Measurements from ENCODE around the gene HECW1. TPM values are rescaled to one million over a fixed set of nuclear protein-coding genes. Genes with fewer than 3 reads are reported as not detected.

Gene HECW1
- total and polyA plus RNA-seq, 2 of the 8 experiments (the other 6 are each of a cell fraction or from before 2014, with no cell fraction given), result 2.9 to 12.7 TPM

GRCh38 chr7:43470110-43470509 lies 357.7 kb downstream of the HECW1 start:
- no peak overlapping the region for H3K27ac ChIP-seq (ENCODE audit: low read depth, low read length)
- no peak overlapping the region for H3K4me3 ChIP-seq (ENCODE audit: extremely low read depth in 1 of 4, insufficient read depth in 2 of 4, low read depth in 3 of 4, low read length in 4 of 4)
- H3K79me1 ChIP-seq (ENCODE audit: low read depth, low read length), result no peaks in the 10 kb centered on the region
- H3K27me3 ChIP-seq (replicated peaks in 1 of 4; ENCODE audit: control insufficient read depth in 3 of 4, extremely low read depth in 1 of 4, insufficient read depth in 3 of 4, low read length in 3 of 4), result no peaks in the 10 kb centered on the region
- H3K4ac ChIP-seq (replicated peaks; ENCODE audit: insufficient read length, low read depth, low read length), result no peak overlapping the region
- H3K4me1 ChIP-seq (replicated peaks in 1 of 4; ENCODE audit: control insufficient read depth in 3 of 4, insufficient read depth in 4 of 4, low read length in 3 of 4), result peaks cover 0 to 5% (median 2%) of the 10 kb centered on the region in 4 experiments; a peak in 4 of 7 replicates
- H4K91ac ChIP-seq (replicated peaks; ENCODE audit: insufficient read length, low read length), result no peak overlapping the region
- H2AFZ ChIP-seq (ENCODE audit: low read length), result no peak overlapping the region
- no peak overlapping the region for H2BK15ac ChIP-seq (ENCODE audit: low read length)
- no peak overlapping the region for H3K4me2 ChIP-seq (ENCODE audit: insufficient read depth in 1 of 2, low read depth in 2 of 2, low read length in 2 of 2)
- no peak overlapping the region for H2BK20ac ChIP-seq (ENCODE audit: low read length)
- no peak overlapping the region for H3K23ac ChIP-seq (ENCODE audit: insufficient read length)
- no peak overlapping the region for H2BK5ac ChIP-seq (ENCODE audit: low read depth, low read length)
- no peaks in the 10 kb centered on the region for H3K79me2 ChIP-seq (ENCODE audit: control insufficient read depth in 1 of 2, insufficient read depth in 2 of 2, low read length in 2 of 2)
- H3K23me2 ChIP-seq (ENCODE audit: low read depth, low read length), result no peaks in the 10 kb centered on the region
- no peak overlapping the region for H2BK12ac ChIP-seq (ENCODE audit: low read depth, low read length)
- no peaks in the 10 kb centered on the region for H4K20me1 ChIP-seq (replicated peaks in 1 of 2; ENCODE audit: control insufficient read depth in 1 of 2, insufficient read depth in 2 of 2, low read length in 2 of 2)
- no peak overlapping the region for H3K14ac ChIP-seq (ENCODE audit: insufficient read length)
- H3K18ac ChIP-seq (ENCODE audit: extremely low read depth, low read length), result no peak overlapping the region
- peak in 1 of 2 experiments; percentile 2 for DNase-seq (ENCODE audit: low read depth in 1 of 2, low spot score in 2 of 2)
- no peaks in the 10 kb centered on the region for H3K9me3 ChIP-seq (ENCODE audit: insufficient read depth in 2 of 2, low read depth in 1 of 2, low read length in 1 of 2)
- H2BK120ac ChIP-seq (replicated peaks; ENCODE audit: low read depth, low read length), result no peak overlapping the region
- no peaks in the 10 kb centered on the region for H3K36me3 ChIP-seq (ENCODE audit: control insufficient read depth in 2 of 4, insufficient read depth in 4 of 4, low read length in 3 of 4)
- TF ChIP-seq TCF12 (IDR thresholded peaks at IDR 0.05; ENCODE audit: low read depth, low read length) (no peak), RBBP5 (IDR thresholded peaks at IDR 0.05; ENCODE audit: borderline replicate concordance, low read depth, low read length) (no peak), KDM4A (IDR thresholded peaks at IDR 0.05; ENCODE audit: low read depth, low read length, severe bottlenecking) (no peak), CBX8 (IDR thresholded peaks at IDR 0.05; ENCODE audit: borderline replicate concordance, low read depth, low read length) (no peak), USF2 (IDR thresholded peaks at IDR 0.05; ENCODE audit: low read length) (no peak), SP1 (IDR thresholded peaks at IDR 0.05; ENCODE audit: low read depth, low read length) (no peak), TAF7 (optimal IDR thresholded peaks at IDR 0.05; ENCODE audit: borderline replicate concordance, low read depth, low read length) (no peak), NANOG (IDR thresholded peaks at IDR 0.05; ENCODE audit: insufficient read depth, low read depth, low read length, poor library complexity, severe bottlenecking) (no peak), CTBP2 (IDR thresholded peaks at IDR 0.05; ENCODE audit: borderline replicate concordance, insufficient read depth, insufficient read length, low read length) (no peak), CREB1 (IDR thresholded peaks at IDR 0.05) (no peak), GABPA (IDR thresholded peaks at IDR 0.05; ENCODE audit: borderline replicate concordance, insufficient read depth, low read length) (no peak), SIX5 (IDR thresholded peaks at IDR 0.05; ENCODE audit: low read depth, low read length) (no peak)
- no peak overlapping the region for H4K5ac ChIP-seq (ENCODE audit: insufficient read length, low read depth, low read length)
- 92% methylated on average over 5 of the region's 5 CpGs; no CpG with 5 or more reads in 1 of the 2 experiments for WGBS, 2 experiments (ENCODE audit: extremely low coverage in 1 of 2, insufficient coverage in 1 of 2, insufficient read length in 1 of 2, insufficient replicate concordance in 2 of 2, low coverage in 1 of 2, low lambda C conversion rate in 2 of 2, missing lambda C conversion rate in 1 of 2)
- no peak overlapping the region for H2AK5ac ChIP-seq (ENCODE audit: low read depth, low read length)
- POLR2A ChIA-PET (ENCODE audit: partially characterized antibody), result no interaction called here
- FAIRE-seq, result no peak
- H3K9ac ChIP-seq (replicated peaks in 1 of 4; ENCODE audit: extremely low read depth in 1 of 4, low read depth in 3 of 4, low read length in 3 of 4), result no peak overlapping the region; a peak in 1 of 7 replicates
- CTCF ChIA-PET (ENCODE audit: partially characterized antibody), result interaction anchor here (1.4 to 2.1 kb wide), 2 partner anchors 8 to 13 kb away, joined by 3 to 9 read pairs; no protein-coding TSS in a partner anchor
- H3K56ac ChIP-seq (replicated peaks; ENCODE audit: insufficient read length, low read depth, low read length), result no peak overlapping the region
- no peak overlapping the region for H4K8ac ChIP-seq (ENCODE audit: extremely low read depth, insufficient read depth, low read length)

Measured in H1 (cell line).